GM06990 (cell line): ENCODE results near the gene GNA12.
"Not testable (repeated sequence)": the region's sequence is repeated elsewhere in the genome, so short reads cannot be mapped to it uniquely, and the experiment has no call there.

ENCODE experiments used
- DNase-seq: peaks from one replicate; pipeline ENCODE4 v3.0.0-alpha.2; 2011; ENCODE audit not compliant: insufficient read length; ENCODE audit errors: extremely low read depth
- H3K27me3 ChIP-seq: replicated peaks from 2 replicates; pipeline ENCODE4 v1.6.0; 2011; ENCODE audit warnings: low read length; ENCODE audit not compliant: control insufficient read depth, insufficient read depth
- H3K36me3 ChIP-seq: 2 replicates; pipeline ENCODE4 v1.5.1; 2011; ENCODE audit warnings: low read length; ENCODE audit not compliant: control insufficient read depth, insufficient read depth
- H3K4me3 ChIP-seq: replicated peaks from 2 replicates; pipeline ENCODE4 v1.5.1; 2011; ENCODE audit warnings: low read depth, mild to moderate bottlenecking, control low read depth, low read length
- TF ChIP-seq, protein P1 (sequence below): IDR thresholded peaks from 2 replicates; pipeline ENCODE4 v1.5.1; 2011; ENCODE audit warnings: low read length, control low read depth, mild to moderate bottlenecking, inconsistent platforms; ENCODE audit not compliant: insufficient read depth, poor library complexity, severe bottlenecking

The GNA12 gene

DNA sequence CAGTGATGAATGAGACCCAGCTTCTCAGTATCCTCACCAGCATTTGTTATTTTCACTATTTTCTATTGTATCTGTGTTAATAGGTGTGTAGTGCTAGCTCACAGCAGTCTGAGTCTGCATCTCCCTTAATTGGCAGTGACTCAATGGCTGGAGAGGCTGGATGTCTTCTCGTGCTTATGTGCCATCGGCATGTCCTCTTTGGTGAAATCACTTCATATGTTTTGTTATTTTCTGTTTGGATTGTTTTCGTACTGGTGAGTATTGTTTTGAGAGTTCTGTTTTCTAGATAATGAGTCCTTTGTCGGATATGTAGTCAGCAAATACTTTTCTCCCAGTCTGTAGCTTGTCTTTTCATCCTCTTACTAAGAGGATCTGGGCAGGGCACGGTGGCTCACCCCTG, 90.0 kb downstream of the GNA12 start:
- Histone ChIP-seq H3K36me3 (no peaks in the 10 kb centered on the region), H3K4me3 (no peak overlapping the region), H3K27me3 (no peaks in the 10 kb centered on the region)
- TF ChIP-seq, protein P1, sequence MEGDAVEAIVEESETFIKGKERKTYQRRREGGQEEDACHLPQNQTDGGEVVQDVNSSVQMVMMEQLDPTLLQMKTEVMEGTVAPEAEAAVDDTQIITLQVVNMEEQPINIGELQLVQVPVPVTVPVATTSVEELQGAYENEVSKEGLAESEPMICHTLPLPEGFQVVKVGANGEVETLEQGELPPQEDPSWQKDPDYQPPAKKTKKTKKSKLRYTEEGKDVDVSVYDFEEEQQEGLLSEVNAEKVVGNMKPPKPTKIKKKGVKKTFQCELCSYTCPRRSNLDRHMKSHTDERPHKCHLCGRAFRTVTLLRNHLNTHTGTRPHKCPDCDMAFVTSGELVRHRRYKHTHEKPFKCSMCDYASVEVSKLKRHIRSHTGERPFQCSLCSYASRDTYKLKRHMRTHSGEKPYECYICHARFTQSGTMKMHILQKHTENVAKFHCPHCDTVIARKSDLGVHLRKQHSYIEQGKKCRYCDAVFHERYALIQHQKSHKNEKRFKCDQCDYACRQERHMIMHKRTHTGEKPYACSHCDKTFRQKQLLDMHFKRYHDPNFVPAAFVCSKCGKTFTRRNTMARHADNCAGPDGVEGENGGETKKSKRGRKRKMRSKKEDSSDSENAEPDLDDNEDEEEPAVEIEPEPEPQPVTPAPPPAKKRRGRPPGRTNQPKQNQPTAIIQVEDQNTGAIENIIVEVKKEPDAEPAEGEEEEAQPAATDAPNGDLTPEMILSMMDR, result no peak
- DNase-seq, result no peak

DNA sequence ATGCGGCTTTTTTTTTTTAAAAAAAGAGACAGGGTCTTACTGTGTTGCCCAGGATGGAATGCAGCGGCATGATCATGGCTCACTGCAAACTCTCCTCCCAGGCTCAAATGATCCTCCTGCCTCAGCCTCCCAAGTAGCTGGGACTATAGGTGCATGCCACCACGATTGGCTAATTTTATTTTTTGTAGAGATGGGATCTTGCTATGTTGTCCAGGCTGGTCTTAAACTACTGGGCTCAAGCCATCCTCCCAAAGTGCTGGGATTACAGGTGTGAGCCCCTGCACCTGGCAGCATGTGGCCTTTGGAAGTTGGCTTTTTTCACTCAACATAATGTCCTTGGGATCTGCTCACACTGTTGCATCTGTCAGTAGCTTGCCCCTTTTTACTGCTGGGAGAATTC, 91.0 kb downstream of the GNA12 start:
- TF ChIP-seq, protein P1, result no peak
- no peak for DNase-seq
- Histone ChIP-seq H3K36me3 (no peaks in the 10 kb centered on the region), H3K27me3 (no peaks in the 10 kb centered on the region), H3K4me3 (no peak overlapping the region)

DNA sequence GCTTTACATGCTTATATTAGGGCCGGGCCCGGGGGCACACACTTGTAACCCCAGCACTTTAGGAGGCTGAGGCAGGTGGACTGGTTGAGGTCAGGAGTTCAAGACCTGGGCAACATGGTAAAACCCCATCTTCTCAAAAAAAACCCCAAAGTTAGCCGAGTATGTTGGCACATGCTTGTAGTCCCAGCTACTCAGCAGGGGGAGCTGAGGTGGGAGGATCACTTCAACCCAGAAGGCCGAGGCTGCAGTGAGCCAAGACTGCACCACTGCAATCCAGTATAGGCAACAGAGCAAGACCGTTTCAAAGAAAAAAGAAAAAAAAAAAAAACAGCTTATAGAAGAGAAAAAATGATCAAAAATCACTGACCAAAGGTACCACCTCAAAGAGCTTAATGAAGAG, 93.0 kb downstream of the GNA12 start:
- no peaks in the 10 kb centered on the region for H3K36me3 ChIP-seq
- TF ChIP-seq, protein P1, result peak; percentile 7
- no peak for DNase-seq
- no peak overlapping the region for H3K4me3 ChIP-seq
- no peaks in the 10 kb centered on the region for H3K27me3 ChIP-seq

DNA sequence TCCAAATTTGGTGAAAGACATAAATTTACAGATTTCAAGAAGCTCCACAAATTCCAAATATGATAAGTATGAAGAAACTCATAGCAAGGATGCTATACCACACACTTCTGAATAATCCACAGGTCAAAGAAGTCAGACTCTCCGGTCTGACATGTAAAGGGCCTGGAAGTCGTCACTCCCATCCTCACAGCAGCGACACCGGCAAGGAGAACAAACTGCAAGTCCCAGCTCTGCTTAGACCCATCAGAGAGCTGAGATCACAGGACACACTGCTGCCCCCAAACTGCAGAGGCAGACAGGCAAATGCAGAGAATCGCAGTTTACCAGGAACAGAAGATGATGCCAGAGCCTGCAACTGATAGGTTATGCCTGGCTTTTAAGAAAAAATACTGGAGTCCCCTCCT, 94.1 kb downstream of the GNA12 start:
- Histone ChIP-seq H3K36me3 (no peaks in the 10 kb centered on the region), H3K4me3 (no peak overlapping the region), H3K27me3 (no peaks in the 10 kb centered on the region)
- TF ChIP-seq, protein P1, result no peak
- DNase-seq, result no peak

DNA sequence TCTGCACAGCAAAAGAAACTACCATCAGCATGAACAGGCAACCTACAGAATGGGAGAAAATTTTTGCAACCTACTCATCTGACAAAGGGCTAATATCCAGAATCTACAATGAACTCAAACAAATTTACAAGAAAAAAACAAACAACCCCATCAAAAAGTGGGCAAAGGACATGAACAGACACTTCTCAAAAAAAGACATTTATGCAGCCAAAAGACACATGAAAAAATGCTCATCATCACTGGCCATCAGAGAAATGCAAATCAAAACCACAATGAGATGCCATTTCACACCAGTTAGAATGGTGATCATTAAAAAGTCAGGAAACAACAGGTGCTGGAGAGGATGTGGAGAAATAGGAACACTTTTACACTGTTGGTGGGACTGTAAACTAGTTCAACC, 95.4 kb downstream of the GNA12 start:
- not testable (repeated sequence) for H3K27me3 ChIP-seq, H3K4me3 ChIP-seq, H3K36me3 ChIP-seq, DNase-seq

DNA sequence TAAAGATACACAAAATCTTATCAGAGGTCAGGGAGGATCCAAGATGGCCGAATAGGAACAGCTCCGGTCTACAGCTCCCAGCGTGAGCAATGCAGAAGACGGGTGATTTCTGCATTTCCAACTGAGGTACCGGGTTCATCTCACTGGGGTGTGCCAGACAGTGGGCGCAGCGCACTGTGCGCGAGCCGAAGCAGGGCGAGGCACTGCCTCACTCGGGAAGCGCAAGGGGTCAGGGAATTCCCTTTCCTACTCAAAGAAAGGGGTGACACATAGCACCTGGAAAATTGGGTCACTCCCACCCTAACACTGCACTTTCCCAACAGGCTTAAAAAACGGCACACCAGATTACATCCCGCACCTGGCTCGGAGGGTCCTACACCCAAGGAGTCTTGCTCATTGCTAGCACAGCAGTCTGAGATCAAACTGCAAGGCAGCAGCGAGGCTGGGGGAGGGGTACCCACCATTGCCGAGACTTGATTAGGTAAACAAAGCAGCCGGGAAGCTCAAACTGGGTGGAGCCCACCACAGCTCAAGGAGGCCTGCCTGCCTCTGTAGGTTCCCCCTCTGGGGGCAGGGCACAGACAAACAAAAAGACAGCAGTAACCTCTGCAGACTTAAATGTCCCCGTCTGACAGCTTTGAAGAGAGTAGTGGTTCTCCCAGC, 100.5 kb downstream of the GNA12 start:
- DNase-seq, H3K4me3 ChIP-seq, H3K27me3 ChIP-seq, H3K36me3 ChIP-seq: not testable (repeated sequence)
